Breast epithelium (tissue), 3 donors: ENCODE results near the gene PALLD.

Experiments
- POLR2AphosphoS5 ChIP-seq, 3 donors: sonication (generic); formaldehyde crosslinking; IDR thresholded peaks; one replicate each; pipeline ENCODE4 v1.6.1; 2017; ENCODE audit warnings: antibody characterized with exemption in 3 of 3
- TF ChIP-seq, protein P1 (sequence below), 3 donors: fragments of 450-650 bp; IDR thresholded peaks; one replicate each; pipeline ENCODE4 v1.5.1; 2016 to 2017; ENCODE audit warnings: antibody characterized with exemption in 3 of 3, mild to moderate bottlenecking in 3 of 3, moderate library complexity in 3 of 3

DNA sequence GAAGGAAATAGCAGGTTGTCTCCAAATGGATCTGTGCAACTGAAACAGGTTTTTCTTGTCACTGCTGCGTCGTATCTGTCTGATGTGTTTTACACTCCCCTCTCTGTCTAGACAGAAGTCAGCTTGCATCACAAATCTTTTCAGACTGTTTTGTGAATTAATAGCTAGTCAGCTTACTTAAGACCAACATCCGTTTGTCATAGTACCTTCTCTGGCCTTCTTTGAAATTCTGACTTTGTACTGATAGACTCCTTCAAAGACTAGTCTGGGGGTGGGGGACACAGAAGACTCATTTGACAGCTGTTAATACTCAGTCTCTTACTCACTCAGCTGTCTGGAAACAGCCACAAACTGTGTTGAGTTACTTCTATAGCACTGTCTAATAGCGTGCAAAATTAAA lies 197.8 kb downstream of the PALLD start:
- TF ChIP-seq, protein P1, sequence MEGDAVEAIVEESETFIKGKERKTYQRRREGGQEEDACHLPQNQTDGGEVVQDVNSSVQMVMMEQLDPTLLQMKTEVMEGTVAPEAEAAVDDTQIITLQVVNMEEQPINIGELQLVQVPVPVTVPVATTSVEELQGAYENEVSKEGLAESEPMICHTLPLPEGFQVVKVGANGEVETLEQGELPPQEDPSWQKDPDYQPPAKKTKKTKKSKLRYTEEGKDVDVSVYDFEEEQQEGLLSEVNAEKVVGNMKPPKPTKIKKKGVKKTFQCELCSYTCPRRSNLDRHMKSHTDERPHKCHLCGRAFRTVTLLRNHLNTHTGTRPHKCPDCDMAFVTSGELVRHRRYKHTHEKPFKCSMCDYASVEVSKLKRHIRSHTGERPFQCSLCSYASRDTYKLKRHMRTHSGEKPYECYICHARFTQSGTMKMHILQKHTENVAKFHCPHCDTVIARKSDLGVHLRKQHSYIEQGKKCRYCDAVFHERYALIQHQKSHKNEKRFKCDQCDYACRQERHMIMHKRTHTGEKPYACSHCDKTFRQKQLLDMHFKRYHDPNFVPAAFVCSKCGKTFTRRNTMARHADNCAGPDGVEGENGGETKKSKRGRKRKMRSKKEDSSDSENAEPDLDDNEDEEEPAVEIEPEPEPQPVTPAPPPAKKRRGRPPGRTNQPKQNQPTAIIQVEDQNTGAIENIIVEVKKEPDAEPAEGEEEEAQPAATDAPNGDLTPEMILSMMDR (IDR thresholded peaks at IDR 0.05), result no peak
- TF ChIP-seq POLR2AphosphoS5 (IDR thresholded peaks at IDR 0.05), result no peak
